ENCODE measurements around the gene AHCYL2. TPM values are rescaled to one million over a fixed set of nuclear protein-coding genes. Genes with fewer than 3 reads are reported as not detected.

AHCYL2 gene
- total RNA-seq, 2 experiments from 2014 or later = 7.3 to 7.6 TPM

- ATAC-seq (no peak), DNase-seq (no peak)
- ChIA-PET CTCF (interaction anchor here (1.0 kb wide), 1 partner anchor 37 kb away, joined by 3 read pairs; no protein-coding TSS in a partner anchor), POLR2A (interaction anchor here (0.6 kb wide), 1 partner anchor 314 kb away, joined by 3 read pairs; no protein-coding TSS in a partner anchor)
- Mint-ChIP-seq H3K27ac (no peak overlapping the region), H3K4me3 (no peak overlapping the region), H3K9me3 (ENCODE audit: insufficient read depth) (no peaks in the 10 kb centered on the region), H3K4me1 (ENCODE audit: low read depth) (peaks cover 14% of the 10 kb centered on the region), H3K27me3 (ENCODE audit: low read depth) (no peaks in the 10 kb centered on the region), H3K36me3 (ENCODE audit: low read depth) (no peaks in the 10 kb centered on the region)
Observed at GRCh38 chr7:129255800-129256199, 31.0 kb downstream of the AHCYL2 start.

GRCh38 chr7:129256221-129256620 is 31.4 kb downstream of the AHCYL2 start:
- H3K4me1 Mint-ChIP-seq (ENCODE audit: low read depth) = peaks cover 14% of the 10 kb centered on the region
- DNase-seq = no peak
- CTCF ChIA-PET = interaction anchor here (1.0 kb wide), 1 partner anchor 37 kb away, joined by 3 read pairs; no protein-coding TSS in a partner anchor

GRCh38 chr7:129257168-129257567 is 32.3 kb downstream of the AHCYL2 start:
- DNase-seq (no peak), ATAC-seq (no peak)
- H3K36me3 Mint-ChIP-seq (ENCODE audit: low read depth) = no peaks in the 10 kb centered on the region
- H3K4me3 Mint-ChIP-seq = no peak overlapping the region
- H3K4me1 Mint-ChIP-seq (ENCODE audit: low read depth) = peaks cover 18% of the 10 kb centered on the region
- ChIA-PET POLR2A (no interaction called here), CTCF (no interaction called here)
- H3K27me3 Mint-ChIP-seq (ENCODE audit: low read depth) = no peaks in the 10 kb centered on the region
- H3K27ac Mint-ChIP-seq = no peak overlapping the region
- H3K9me3 Mint-ChIP-seq (ENCODE audit: insufficient read depth) = no peaks in the 10 kb centered on the region

More at GRCh38 chr7:129256221-129256620, 31.4 kb downstream of the AHCYL2 start:
- POLR2A ChIA-PET = interaction anchor here (0.6 kb wide), 2 partner anchors 52 to 314 kb away, joined by 3 read pairs; no protein-coding TSS in a partner anchor
- Mint-ChIP-seq H3K36me3 (ENCODE audit: low read depth) (no peaks in the 10 kb centered on the region), H3K27me3 (ENCODE audit: low read depth) (no peaks in the 10 kb centered on the region), H3K4me3 (no peak overlapping the region), H3K9me3 (ENCODE audit: insufficient read depth) (no peaks in the 10 kb centered on the region), H3K27ac (no peak overlapping the region)
- ATAC-seq = no peak

GRCh38 chr7:129258649-129259389 is 34.0 kb downstream of the AHCYL2 start:
- Mint-ChIP-seq H3K4me3 (no peak overlapping the region), H3K27me3 (ENCODE audit: low read depth) (no peaks in the 10 kb centered on the region), H3K27ac (no peak overlapping the region), H3K4me1 (ENCODE audit: low read depth) (peaks cover 18% of the 10 kb centered on the region), H3K9me3 (ENCODE audit: insufficient read depth) (no peaks in the 10 kb centered on the region), H3K36me3 (ENCODE audit: low read depth) (no peaks in the 10 kb centered on the region)
- no peak for DNase-seq
- POLR2A ChIA-PET = interaction anchor here (1.7 kb wide), 1 partner anchor 34 kb away, joined by 4 read pairs; the partner anchor contains the start of gene AHCYL2
- CTCF ChIA-PET = interaction anchor here (1.2 to 4.7 kb wide), 4 partner anchors 13 to 40 kb away, joined by 3 to 35 read pairs (median 12); no protein-coding TSS in a partner anchor
- peak; percentile 23 for ATAC-seq

- H3K27ac Mint-ChIP-seq = peak overlapping the region; percentile 44
- ChIA-PET POLR2A (interaction anchor here (0.6 to 1.2 kb wide), 3 partner anchors 8 to 172 kb away, joined by 3 to 4 read pairs (median 3); partner anchors contain the start of gene STRIP2), CTCF (interaction anchor here (0.9 to 4.7 kb wide), 8 partner anchors 9 to 171 kb away, joined by 3 to 35 read pairs (median 4); partner anchors contain the start of gene AHCYL2)
- DNase-seq = peak; percentile 52
- H3K27me3 Mint-ChIP-seq (ENCODE audit: low read depth) = no peaks in the 10 kb centered on the region
- H3K36me3 Mint-ChIP-seq (ENCODE audit: low read depth) = no peaks in the 10 kb centered on the region
- peak overlapping the region; percentile 34 for H3K4me3 Mint-ChIP-seq
- peaks cover 18% of the 10 kb centered on the region for H3K4me1 Mint-ChIP-seq (ENCODE audit: low read depth)
- no peaks in the 10 kb centered on the region for H3K9me3 Mint-ChIP-seq (ENCODE audit: insufficient read depth)
- ATAC-seq = peak; percentile 60
Observed at GRCh38 chr7:129262324-129262723, 37.5 kb downstream of the AHCYL2 start.

GRCh38 chr7:129263168-129263567 is 38.3 kb downstream of the AHCYL2 start:
- CTCF ChIA-PET = interaction anchor here (0.9 to 4.7 kb wide), 6 partner anchors 9 to 172 kb away, joined by 3 to 35 read pairs (median 5); no protein-coding TSS in a partner anchor

GRCh38 chr7:129264534-129264933 is 39.7 kb downstream of the AHCYL2 start:
- no peaks in the 10 kb centered on the region for H3K27me3 Mint-ChIP-seq (ENCODE audit: low read depth)
- no peaks in the 10 kb centered on the region for H3K36me3 Mint-ChIP-seq (ENCODE audit: low read depth)
- CTCF ChIA-PET = interaction anchor here (0.7 to 2.4 kb wide), 7 partner anchors 10 to 101 kb away, joined by 3 to 6 read pairs (median 3); no protein-coding TSS in a partner anchor
- POLR2A ChIA-PET = no interaction called here
- DNase-seq (no peak), ATAC-seq (no peak)
- peaks cover 11% of the 10 kb centered on the region for H3K4me1 Mint-ChIP-seq (ENCODE audit: low read depth)
- no peak overlapping the region for H3K27ac Mint-ChIP-seq
- no peaks in the 10 kb centered on the region for H3K9me3 Mint-ChIP-seq (ENCODE audit: insufficient read depth)
- H3K4me3 Mint-ChIP-seq = no peak overlapping the region

More at GRCh38 chr7:129263168-129263567, 38.3 kb downstream of the AHCYL2 start:
- Mint-ChIP-seq H3K27ac (no peak overlapping the region), H3K36me3 (ENCODE audit: low read depth) (no peaks in the 10 kb centered on the region), H3K9me3 (ENCODE audit: insufficient read depth) (no peaks in the 10 kb centered on the region), H3K4me3 (no peak overlapping the region), H3K4me1 (ENCODE audit: low read depth) (peaks cover 18% of the 10 kb centered on the region), H3K27me3 (ENCODE audit: low read depth) (no peaks in the 10 kb centered on the region)
- DNase-seq (no peak), ATAC-seq (no peak)
- POLR2A ChIA-PET = interaction anchor here (0.6 to 1.2 kb wide), 3 partner anchors 9 to 171 kb away, joined by 3 to 4 read pairs (median 3); partner anchors contain the start of gene STRIP2

- H3K27ac Mint-ChIP-seq = no peak overlapping the region
Observed at GRCh38 chr7:129265328-129265727, 40.5 kb downstream of the AHCYL2 start.

GRCh38 chr7:129266181-129266580 is 41.4 kb downstream of the AHCYL2 start:
- H3K4me3 Mint-ChIP-seq = no peak overlapping the region
- ATAC-seq (no peak), DNase-seq (no peak)
- ChIA-PET POLR2A (no interaction called here), CTCF (no interaction called here)
- H3K4me1 Mint-ChIP-seq (ENCODE audit: low read depth) = peaks cover 4% of the 10 kb centered on the region
- no peaks in the 10 kb centered on the region for H3K27me3 Mint-ChIP-seq (ENCODE audit: low read depth)
- H3K36me3 Mint-ChIP-seq (ENCODE audit: low read depth) = no peaks in the 10 kb centered on the region
- no peaks in the 10 kb centered on the region for H3K9me3 Mint-ChIP-seq (ENCODE audit: insufficient read depth)
- H3K27ac Mint-ChIP-seq = no peak overlapping the region

More at GRCh38 chr7:129265328-129265727, 40.5 kb downstream of the AHCYL2 start:
- Mint-ChIP-seq H3K27me3 (ENCODE audit: low read depth) (no peaks in the 10 kb centered on the region), H3K4me1 (ENCODE audit: low read depth) (peaks cover 5% of the 10 kb centered on the region), H3K36me3 (ENCODE audit: low read depth) (no peaks in the 10 kb centered on the region), H3K9me3 (ENCODE audit: insufficient read depth) (no peaks in the 10 kb centered on the region), H3K4me3 (no peak overlapping the region)
- DNase-seq (no peak), ATAC-seq (no peak)
- POLR2A ChIA-PET = no interaction called here
- CTCF ChIA-PET = interaction anchor here (1.0 to 1.4 kb wide), 3 partner anchors 12 to 102 kb away, joined by 3 read pairs; no protein-coding TSS in a partner anchor

- DNase-seq = no peak
- Mint-ChIP-seq H3K27ac (no peak overlapping the region), H3K9me3 (ENCODE audit: insufficient read depth) (no peaks in the 10 kb centered on the region), H3K4me3 (no peak overlapping the region), H3K4me1 (ENCODE audit: low read depth) (peaks cover 3% of the 10 kb centered on the region), H3K36me3 (ENCODE audit: low read depth) (no peaks in the 10 kb centered on the region), H3K27me3 (ENCODE audit: low read depth) (no peaks in the 10 kb centered on the region)
- ATAC-seq = no peak
- ChIA-PET POLR2A (no interaction called here), CTCF (interaction anchor here (1.0 to 7.8 kb wide), 5 partner anchors 11 to 98 kb away, joined by 3 to 156 read pairs (median 19); partner anchors contain the start of gene AHCYL2)
Observed at GRCh38 chr7:129270077-129270476, 45.2 kb downstream of the AHCYL2 start.

GRCh38 chr7:129271500-129272355 is 46.9 kb downstream of the AHCYL2 start:
- H3K9me3 Mint-ChIP-seq (ENCODE audit: insufficient read depth) = no peaks in the 10 kb centered on the region
- peaks cover 3% of the 10 kb centered on the region for H3K4me1 Mint-ChIP-seq (ENCODE audit: low read depth)
- peak; percentile 98 for ATAC-seq
- ChIA-PET CTCF (interaction anchor here (0.7 to 7.8 kb wide), 36 partner anchors 8 to 553 kb away, joined by 3 to 156 read pairs (median 4); partner anchors contain the start of gene AHCYL2), POLR2A (interaction anchor here (0.6 kb wide), 1 partner anchor 17 kb away, joined by 4 read pairs; no protein-coding TSS in a partner anchor)
- peak overlapping the region; percentile 61 for H3K27ac Mint-ChIP-seq
- no peaks in the 10 kb centered on the region for H3K27me3 Mint-ChIP-seq (ENCODE audit: low read depth)
- DNase-seq = peak; percentile 82
- H3K4me3 Mint-ChIP-seq = peak overlapping the region; percentile 61
- H3K36me3 Mint-ChIP-seq (ENCODE audit: low read depth) = no peaks in the 10 kb centered on the region

Data from activated CD8-positive, alpha-beta T cell treated with anti-CD3 and anti-CD28 coated beads, Interleukin-2, amount 10 ng/mL, durations not matched to agents 7 days and 5 days (primary cell).